ENCODE data around the gene RAP1GDS1.

GRCh38 chr4:98491899-98492559 lies 230.8 kb downstream of the RAP1GDS1 start:
- no peak for TF ChIP-seq POLR2A (IDR thresholded peaks at IDR 0.05; ENCODE audit: low read length)
- TF ChIP-seq GATA1 (IDR thresholded peaks at IDR 0.05; ENCODE audit: low read depth, low read length) = no peak
